C1 segment of cervical spinal cord (tissue), 14 donors: Measurements from ENCODE around the gene ARHGAP26.

Source experiments
- DNase-seq, 14 donors: peaks; one replicate each; lab custom pipeline; 2025; lab: John Stamatoyannopoulos, UW

Gene ARHGAP26

DNA sequence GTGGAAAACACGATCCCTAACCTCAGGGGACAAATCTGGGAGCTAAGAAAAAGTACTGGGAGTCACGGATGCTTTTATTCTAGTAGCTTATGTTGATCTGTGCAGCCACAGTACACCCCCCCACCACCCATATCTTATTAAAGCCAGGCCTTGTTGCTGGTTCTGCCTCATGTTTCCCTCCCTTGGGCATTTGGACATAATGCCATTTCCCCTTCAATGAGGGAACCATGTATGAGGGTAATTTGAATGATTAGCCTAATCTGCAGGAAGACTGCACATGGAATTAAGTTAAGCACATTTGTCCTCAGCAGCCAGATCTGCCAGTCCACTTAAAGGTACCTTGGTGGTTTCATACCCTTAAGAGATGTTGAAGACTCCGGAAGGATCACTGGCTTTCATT lies 102.0 kb downstream of the ARHGAP26 start:
- no peak for DNase-seq

DNA sequence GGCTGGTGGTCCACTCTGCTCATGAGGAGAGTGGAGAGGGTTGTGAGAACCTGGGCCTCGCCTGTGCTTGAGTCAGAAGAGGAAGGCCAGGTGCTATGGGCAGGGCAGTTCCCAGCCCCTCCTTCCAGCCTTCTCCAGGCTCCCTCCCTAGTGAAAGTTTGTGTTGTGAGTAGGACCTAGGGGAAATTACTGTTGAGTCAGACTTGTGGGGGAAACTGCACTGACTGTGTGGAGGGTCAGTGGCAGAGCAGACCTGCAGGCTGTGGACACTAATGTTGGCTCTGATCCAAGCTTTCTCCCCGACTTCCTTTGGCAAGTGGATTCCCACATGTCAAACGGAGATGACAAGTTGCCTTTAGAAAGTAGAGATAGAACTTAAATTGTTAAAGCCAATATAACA lies 102.6 kb downstream of the ARHGAP26 start:
- no peak for DNase-seq

DNA sequence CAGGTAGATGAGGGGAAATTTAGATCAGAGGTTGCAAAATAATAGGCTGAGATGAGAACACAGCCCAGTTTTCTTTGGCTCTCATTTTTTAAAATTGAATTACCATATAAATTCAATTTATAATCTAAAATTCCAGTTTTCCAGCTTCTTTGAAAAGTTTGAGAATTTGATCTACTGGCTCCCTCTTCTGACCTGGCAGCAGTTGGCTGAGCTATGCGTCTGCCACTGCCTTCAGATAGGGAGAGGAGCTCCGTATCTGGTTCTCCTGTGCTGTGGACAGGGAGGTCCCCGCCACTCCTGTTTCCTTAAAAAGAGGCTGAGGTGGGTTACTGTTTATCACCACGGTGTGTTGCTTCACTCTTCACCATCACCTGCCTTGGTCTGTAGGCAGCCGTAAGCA lies 103.7 kb downstream of the ARHGAP26 start:
- no peak for DNase-seq

DNA sequence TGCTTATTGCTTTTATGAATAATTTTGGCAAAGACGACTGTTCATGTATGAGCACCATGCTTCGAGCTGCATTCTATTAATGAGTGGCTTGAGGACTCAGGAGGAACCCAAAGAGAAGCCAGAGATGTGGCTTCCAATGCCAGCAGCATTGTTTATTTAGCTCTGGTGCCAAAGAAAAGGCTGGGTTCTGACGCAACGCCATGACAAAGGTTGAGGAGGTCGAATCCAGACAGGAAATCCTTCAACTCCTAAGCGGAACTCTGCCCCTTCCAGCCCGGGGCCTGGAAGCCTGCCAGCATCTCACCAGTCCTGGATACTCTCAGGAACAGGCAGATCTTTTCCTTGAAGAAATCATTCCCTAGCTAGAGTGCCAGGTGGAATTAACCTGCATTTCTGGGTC lies 104.4 kb downstream of the ARHGAP26 start:
- DNase-seq, result peak in 3 of 14 donors; percentile 17 to 44 (median 33)

DNA sequence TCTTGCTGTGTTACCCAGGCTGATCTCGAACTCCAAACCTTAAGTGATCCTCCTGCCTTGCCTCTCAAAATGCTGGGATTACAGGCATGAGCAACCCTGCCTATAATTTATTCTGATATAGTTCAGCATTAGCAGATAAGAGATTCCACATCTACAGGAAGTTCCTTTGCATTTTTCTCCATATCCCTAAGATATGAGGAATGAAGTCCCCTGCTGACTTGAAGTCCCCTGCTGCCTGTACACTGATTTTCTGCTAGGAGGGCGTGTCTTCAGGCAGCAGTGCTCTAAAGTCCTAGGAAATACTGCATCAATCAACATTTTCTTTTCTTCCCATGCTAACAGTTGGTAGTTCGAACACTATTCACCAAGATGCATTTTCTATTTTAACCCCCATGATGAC lies 105.8 kb downstream of the ARHGAP26 start:
- no peak for DNase-seq

DNA sequence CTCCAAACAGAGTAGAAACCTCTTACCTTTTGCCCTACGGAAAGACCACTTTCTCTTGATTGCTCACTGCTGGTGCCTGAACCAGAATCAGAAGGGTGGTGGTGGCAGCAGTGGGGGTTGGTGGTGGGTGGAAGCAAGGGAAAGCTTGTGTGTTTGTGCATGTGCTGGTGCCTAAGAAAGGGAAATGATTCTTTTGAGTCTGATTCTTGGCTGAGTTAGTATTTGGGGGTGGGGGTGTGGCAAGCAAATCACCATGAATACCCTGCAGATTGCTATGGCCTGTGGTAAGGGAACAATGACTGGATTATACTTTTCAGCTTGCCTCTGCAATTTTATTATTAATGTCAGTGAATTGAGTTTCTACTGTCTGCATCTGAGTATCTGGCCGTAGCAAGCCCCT lies 106.6 kb downstream of the ARHGAP26 start:
- DNase-seq, result no peak

DNA sequence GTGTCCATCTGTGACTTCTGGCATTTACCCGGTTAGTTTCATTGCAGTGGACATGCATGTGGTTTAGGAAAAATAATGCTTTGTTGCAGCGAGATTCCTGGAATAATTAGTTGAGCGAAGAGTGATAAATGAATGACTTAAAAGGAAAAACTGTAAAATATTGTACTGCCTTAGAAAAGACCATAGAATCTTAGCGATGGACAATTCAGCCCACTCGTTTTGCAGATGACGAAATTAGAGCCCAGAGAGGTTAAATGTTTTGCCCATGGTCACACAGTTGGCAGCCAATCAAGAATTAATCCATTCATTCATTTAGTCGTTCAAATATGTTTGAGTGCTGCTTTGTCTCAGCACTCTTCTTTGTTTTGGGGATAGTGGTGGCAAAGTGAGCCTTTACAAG lies 107.9 kb downstream of the ARHGAP26 start:
- no peak for DNase-seq

DNA sequence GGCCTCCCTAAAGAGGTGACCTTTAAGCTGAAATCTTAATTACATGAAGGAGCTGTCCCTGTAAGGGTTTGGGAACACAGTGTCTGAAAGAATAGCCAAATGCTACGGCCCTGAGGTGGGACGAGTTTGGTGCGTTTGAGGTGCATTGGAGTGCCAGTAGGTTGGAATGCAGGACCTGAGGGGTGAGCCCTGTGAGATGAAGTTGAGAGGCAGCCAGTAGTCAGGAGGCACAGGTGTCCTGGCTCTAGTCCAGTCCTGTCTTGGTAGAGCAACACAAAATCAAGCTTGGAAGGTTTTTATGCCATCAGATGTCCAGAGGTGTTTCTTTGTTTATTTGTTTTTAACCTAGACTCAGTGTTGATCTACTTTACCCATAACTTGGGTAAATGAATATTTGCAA lies 108.5 kb downstream of the ARHGAP26 start:
- peak in 1 of 14 donors; percentile 79 for DNase-seq

DNA sequence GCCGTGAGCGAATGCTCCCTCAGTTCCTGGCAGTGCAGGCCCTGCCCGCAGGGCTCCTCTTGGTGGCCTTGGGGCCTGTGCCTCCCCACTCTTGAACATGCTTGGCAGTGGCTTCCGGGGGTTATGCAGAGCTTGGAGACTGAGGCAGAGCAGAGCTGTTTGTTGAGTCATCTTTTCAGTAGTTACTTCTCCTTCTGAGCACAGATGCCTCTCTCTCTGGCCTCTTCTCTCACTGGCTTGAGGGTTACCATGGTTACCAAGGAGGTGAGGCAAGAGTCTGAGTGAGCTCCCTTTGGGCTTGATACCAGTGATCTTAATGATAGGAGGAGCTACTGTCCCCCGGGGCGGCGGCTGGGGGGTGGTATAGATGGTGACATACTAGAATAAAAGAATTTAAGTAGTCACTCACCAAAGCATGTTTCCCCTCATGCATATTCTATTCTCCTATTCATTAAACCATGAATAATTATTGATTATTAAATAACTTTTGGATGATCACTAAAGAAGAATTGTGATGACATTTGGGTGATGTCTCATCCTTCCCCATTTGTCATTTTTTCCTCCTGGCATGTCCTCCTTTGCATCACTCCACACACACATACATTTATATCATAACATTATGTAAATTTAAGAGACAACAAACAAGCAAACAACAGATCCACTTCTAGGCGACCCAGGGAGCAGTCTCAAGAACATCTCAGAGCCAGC lies 111.1 kb downstream of the ARHGAP26 start:
- DNase-seq, result peak in 2 of 14 donors; percentile 25 to 52

DNA sequence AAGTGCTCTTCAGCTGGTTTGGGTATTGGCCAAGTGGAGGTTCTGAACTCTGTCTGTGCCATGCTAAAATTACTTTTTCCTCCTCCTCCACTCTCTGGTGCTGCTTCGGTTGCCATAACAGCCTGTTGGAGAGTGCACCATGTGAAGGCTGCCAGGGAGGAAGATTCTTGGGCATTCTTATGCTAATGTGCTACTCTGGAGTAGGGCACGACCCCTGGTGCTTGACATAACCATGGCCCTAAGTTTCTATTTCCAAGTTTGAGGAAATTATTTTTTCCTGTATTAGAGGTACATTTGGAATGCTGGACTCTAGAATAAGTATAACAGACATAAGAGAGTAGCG lies 111.6 kb downstream of the ARHGAP26 start:
- DNase-seq, result peak in 3 of 14 donors; percentile 17 to 42 (median 33)

DNA sequence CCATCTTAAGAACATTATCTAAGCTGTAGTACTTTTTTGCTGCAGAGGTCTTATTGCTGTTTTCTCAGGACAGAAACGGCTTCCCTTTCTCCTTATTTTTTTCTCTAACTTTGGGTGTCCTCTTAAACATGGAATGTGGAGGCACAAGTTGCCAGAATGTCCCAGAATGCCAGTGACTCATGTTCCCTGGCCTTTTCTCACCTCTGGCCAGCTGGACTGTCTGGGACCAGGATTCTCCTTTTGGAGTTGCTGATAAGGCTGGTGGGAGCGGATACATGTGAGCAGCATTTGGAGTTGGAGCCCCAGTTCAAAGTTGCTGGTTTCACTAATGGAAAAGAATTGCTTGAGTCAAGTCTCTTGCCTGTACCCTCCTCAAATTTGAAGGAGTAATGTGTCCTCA lies 112.8 kb downstream of the ARHGAP26 start:
- DNase-seq, result no peak

DNA sequence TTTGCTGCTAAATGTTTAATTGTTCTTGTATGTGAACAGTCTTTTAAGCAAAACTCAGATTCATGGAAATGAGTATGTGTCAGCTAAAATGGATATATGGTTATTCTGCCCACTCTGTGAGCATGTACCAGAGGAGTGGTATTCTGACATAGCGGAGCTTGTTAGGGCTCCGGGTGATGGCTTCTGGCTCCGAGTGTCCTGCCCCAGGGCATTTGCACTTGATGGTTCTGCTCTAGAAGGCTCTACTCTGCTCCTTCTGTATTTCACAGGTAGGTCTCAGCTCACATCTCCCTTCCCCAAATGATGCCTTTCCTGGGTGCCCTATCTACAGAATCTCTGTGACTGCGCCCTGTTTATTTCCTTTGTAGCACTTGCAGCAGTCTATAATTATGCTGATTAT lies 113.3 kb downstream of the ARHGAP26 start:
- DNase-seq, result no peak

DNA sequence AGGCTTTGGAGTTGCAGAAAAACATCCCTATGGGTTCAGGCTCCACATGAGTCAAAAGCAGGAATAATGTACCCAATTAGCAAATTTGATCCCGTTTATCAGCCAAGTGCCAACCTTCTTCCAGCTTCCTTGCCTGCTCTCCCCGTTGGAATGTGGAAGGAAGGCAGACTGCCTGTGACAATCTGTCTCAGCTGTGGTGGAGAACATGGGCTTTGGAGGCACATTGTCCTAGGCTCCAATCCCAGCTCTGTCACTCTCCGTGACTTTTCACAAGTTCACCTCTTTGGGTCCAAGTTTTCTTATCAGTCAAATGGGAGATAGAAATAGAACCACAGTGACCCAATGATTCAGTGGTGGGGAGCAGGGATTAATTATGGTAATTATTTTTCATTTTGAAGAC lies 113.9 kb downstream of the ARHGAP26 start:
- no peak for DNase-seq

DNA sequence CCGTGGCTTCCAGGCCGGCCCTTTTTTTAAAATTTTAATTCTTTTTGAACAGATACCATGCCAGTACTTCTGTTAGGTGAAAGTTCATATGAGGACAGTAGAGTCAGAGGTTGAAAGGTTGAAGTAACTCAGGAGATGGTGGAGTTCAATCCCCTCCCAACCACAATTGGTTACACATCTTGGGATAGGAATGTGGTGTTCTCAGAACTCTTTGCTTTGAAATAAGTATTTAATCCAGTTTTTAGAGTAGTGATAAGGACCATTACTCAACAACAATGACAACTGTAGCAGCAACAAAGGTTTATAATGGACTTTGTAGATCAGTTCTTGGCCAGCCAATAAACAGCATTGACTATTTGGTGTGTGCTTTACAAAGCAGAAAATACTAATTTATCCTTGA lies 116.0 kb downstream of the ARHGAP26 start:
- DNase-seq, result no peak

DNA sequence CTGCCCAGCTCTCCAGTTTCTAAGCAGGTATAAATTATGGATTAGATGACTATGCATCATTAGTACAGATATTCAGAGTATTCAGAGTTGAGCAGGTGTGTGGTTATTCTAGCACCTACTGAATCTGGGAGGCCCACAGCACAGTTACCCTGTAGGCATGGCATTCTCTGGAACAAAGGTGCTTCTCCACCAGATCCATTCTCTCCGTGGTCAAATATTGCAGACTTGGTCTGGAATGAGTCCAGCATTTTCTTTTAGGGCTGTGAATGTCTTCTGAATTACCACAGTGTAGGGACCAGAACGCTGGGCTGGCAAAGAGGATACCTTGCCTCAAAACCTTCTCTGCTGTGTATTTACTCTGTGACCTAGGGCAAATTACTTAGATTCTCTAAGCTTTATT lies 116.8 kb downstream of the ARHGAP26 start:
- no peak for DNase-seq

DNA sequence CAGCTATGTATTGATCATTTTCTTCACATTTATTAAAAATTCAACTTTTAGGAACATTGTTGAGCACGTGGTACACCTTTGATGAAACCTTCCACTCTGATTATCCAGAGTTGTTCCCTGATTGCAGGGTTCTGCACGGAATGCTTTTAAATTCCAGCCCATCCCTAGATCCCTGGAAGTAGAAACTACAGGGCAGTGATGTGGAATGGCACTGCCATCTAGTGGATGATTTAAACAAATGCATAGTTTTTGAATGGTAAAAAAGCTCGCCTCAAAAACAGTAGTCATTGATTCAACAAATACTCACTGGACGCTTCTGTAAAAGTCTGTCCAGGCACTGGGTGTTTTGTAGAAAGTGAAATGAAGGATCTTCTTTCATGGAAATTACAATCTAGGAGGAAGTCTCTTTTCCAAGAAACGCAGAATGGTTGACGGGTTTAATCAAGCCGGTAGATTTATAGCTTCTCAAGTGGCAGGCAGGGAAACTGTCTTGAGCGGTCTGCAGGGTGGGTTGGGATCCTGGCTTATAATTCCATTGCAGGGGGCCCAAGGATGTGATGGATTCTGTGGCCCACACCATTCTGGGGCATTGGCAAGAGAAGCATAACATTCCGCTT lies 118.4 kb downstream of the ARHGAP26 start:
- peak in 2 of 14 donors; percentile 22 to 41 for DNase-seq

DNA sequence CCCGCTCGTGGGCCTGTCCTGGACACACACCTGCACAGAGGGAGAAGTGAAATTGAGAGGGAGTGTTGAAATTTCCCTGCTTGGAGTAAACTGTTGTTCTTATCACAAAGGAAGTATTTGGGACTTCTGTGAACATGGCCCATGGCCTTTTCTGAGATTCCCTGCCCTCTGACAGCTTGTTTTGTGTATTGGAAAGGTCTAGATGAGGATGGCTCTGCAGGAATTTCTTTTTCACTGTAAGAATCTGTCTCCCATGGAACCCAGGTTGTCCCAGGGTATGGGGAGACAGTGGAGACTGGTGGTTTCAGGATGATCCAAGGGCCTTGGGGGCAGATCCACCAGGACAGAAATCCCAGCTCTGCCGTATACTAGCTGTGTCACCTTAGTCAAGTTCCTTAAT lies 121.8 kb downstream of the ARHGAP26 start:
- no peak for DNase-seq

DNA sequence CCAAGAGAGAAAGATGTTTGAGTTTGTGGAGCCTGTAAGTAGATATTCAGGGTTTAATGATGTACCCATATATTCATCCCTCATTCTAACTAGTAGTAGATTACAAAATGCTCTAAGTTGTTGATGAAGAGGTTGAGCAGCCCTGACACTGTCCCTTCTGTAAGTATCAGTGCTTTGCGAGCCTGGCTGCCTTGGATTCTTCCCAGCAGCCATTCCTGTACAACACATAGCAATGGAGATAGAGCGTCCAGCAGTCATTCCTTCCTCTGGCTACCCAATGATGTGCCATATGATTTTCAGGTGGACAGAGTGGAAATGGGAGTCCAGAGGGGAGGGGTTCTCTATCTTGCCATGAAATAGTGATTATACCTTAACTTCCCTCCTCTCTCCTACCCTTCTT lies 124.1 kb downstream of the ARHGAP26 start:
- no peak for DNase-seq

DNA sequence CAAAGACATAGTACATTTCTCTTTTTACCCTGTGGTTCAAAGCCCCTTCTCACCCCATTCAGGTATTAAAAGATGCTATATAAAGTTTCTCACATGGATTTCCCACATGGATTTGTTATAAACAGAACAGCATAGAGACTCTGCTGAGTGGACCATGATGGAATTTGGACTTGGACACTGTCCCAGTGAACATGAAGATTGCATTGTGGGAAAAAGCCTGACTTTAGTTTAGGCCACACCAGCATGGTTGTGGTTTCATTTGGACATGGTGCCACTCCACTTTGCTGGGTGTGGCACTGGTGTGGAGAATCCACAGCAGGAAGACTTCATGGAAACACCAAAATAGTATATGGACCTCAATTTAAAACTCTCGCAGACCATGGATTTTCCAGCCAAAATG lies 124.6 kb downstream of the ARHGAP26 start:
- no peak for DNase-seq

DNA sequence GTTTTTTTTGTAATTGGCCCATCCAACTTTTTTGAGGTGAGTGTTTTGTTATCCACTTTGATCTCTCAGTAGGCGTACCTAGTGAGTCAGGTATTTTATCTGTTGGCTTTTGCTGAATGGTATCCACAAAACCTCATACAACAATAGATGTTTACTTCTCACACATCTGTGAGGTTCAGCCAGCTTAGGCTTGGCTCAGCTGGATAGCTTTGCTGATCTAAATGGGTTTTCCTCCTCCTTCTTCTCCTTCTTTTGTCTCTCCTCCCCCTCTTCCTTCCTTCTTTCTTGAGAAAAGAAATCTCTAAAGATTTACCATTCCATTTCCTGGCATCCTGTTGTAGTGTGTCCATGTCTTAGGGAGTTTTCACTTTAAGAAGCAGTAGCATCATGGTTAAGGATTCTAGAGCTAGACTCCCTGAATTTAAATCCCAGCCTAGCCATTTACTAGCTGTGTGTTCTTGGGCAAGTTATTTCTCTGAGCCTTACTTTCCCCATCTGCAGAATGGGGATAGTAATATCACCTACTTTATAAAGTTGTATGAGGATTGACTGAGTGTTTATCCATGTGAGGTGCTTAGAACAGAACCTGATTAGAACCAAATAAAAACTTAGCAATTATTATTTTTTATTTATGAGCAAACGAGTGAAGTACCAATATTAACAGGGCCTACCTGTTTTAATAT lies 126.3 kb downstream of the ARHGAP26 start:
- DNase-seq, result no peak

DNA sequence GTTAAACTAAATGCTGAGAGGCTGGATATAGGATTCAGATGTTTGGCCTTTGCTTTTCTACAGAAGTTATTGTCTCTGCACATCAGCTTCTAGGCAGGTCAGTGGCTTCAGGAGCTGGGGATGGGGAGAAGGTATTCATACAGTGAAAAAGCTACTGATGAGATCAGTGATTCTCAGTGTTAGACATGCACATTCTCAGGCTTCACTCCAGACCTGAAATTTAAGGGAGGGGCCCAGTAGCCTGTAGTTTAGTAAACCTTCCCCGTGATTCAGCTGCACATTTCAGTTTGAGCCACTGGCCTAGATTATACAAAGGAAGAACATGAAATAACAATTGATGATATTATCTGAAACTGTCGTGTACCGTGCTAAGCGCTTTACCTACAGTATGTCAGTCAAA lies 127.2 kb downstream of the ARHGAP26 start:
- DNase-seq, result no peak

DNA sequence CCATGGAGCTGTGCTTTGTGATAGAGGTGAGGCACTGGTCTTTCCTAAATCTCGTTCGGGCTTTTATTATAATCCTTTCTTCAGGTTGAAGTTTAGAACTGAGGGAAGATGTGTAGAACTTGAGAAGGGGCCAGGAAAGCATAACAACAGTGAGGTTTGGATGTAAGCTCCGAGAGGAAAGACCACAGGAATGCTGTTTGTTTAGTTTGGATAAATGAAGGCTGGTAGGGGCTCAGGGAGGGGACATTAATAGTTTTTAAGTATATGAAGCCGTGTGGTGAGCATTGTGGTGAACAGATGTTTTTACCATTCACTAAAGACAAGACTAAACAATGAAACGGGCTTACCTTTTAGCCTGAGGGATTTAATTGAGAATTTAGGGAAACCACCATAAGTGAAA lies 130.8 kb downstream of the ARHGAP26 start:
- no peak for DNase-seq
